ENCODE measurements around the gene NRG3. TPM values are rescaled to one million over a fixed set of nuclear protein-coding genes. Genes with fewer than 3 reads are reported as not detected.

Gene NRG3
- total and polyA plus RNA-seq, 2 of the 4 experiments (the other 2 are of a cell fraction): not detected

DNA sequence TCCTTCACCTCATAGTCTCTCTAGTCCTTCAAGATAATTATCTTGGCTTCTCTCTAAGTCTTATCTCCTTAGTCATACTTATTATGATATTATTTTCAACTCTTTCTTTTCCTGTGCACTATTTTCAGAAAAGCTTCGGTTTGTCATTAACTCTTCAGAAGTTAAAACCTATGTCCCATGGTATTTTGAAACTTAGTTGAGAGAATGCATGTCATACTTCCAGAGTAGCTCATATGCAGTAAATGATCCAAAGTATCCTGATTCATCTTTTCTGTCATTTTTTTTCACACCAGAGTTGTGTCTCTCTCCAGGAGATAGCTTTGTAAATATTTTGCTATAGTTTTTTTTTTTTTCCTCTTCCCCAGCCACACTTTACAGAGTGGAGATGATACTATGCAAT lies 1008.6 kb downstream of the NRG3 start:
- H4K91ac ChIP-seq (ENCODE audit: insufficient read depth, low read depth, low read length): no peak overlapping the region
- no peak overlapping the region for H2BK15ac ChIP-seq (ENCODE audit: low read depth, low read length)
- H3K27me3 ChIP-seq (ENCODE audit: control insufficient read depth, insufficient read depth, low read length): no peaks in the 10 kb centered on the region
- dilution Hi-C loops (cut with HindIII; ENCODE audit: low sequenced_read_pairs, unreplicated experiment): no loop called here
- no peak overlapping the region for H3K56ac ChIP-seq (ENCODE audit: extremely low read depth, insufficient read depth, low read length)
- H2AK5ac ChIP-seq (ENCODE audit: low read depth, low read length): no peak overlapping the region
- no peak overlapping the region for H3K14ac ChIP-seq (replicated peaks; ENCODE audit: low read depth, low read length)
- no peak overlapping the region for H2BK120ac ChIP-seq (ENCODE audit: low read depth, low read length)
- no peak overlapping the region for H3K18ac ChIP-seq (ENCODE audit: low read depth, low read length)
- H3K9me3 ChIP-seq (ENCODE audit: control insufficient read depth, insufficient read depth, low read length): no peaks in the 10 kb centered on the region; the same call in 1 of the 2 replicates
- no peak overlapping the region for H3K27ac ChIP-seq (ENCODE audit: insufficient read depth, low read length)
- no peaks in the 10 kb centered on the region for H4K20me1 ChIP-seq (ENCODE audit: insufficient read depth, low read length)
- no peak overlapping the region for H2AK9ac ChIP-seq (replicated peaks; ENCODE audit: low read depth, low read length, poor library complexity)
- no peak overlapping the region for H4K5ac ChIP-seq (ENCODE audit: low read depth, low read length)
- in situ Hi-C loops (cut with MboI; ENCODE audit: low sequenced_read_pairs): no loop called here
- no peak for DNase-seq
- H3K4me2 ChIP-seq (ENCODE audit: low read depth, low read length): no peak overlapping the region
- H3K79me1 ChIP-seq (ENCODE audit: low read depth in 1 of 2, low read length in 2 of 2): no peaks in the 10 kb centered on the region
- no peak for ATAC-seq (ENCODE audit: low read depth)
- H3K4ac ChIP-seq (ENCODE audit: low read depth, low read length): no peak overlapping the region
- H3K23ac ChIP-seq (ENCODE audit: low read depth, low read length): no peak overlapping the region
- H3K36me3 ChIP-seq (ENCODE audit: control insufficient read depth, insufficient read depth, low read length): no peaks in the 10 kb centered on the region
- H2BK5ac ChIP-seq (ENCODE audit: low read depth, low read length, poor library complexity, severe bottlenecking): no peak overlapping the region
- no peaks in the 10 kb centered on the region for H3K9me1 ChIP-seq (ENCODE audit: insufficient read depth, low read length)
- no CpG with 5 or more reads among the region's 1 CpG for WGBS, 2 experiments (ENCODE audit: extremely low coverage in 2 of 2, insufficient read length in 1 of 2)
- no TSS peak for BruUV-seq (replicated peaks)
- ChIA-PET POLR2A (ENCODE audit: unreplicated experiment) (no interaction called here), CTCF (no interaction called here)
- TF ChIP-seq, protein P1, sequence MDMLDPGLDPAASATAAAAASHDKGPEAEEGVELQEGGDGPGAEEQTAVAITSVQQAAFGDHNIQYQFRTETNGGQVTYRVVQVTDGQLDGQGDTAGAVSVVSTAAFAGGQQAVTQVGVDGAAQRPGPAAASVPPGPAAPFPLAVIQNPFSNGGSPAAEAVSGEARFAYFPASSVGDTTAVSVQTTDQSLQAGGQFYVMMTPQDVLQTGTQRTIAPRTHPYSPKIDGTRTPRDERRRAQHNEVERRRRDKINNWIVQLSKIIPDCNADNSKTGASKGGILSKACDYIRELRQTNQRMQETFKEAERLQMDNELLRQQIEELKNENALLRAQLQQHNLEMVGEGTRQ (IDR thresholded peaks at IDR 0.05; ENCODE audit: low read depth, low read length): no peak
- TF ChIP-seq, protein P2, sequence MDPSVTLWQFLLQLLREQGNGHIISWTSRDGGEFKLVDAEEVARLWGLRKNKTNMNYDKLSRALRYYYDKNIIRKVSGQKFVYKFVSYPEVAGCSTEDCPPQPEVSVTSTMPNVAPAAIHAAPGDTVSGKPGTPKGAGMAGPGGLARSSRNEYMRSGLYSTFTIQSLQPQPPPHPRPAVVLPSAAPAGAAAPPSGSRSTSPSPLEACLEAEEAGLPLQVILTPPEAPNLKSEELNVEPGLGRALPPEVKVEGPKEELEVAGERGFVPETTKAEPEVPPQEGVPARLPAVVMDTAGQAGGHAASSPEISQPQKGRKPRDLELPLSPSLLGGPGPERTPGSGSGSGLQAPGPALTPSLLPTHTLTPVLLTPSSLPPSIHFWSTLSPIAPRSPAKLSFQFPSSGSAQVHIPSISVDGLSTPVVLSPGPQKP (IDR thresholded peaks at IDR 0.05; ENCODE audit: borderline replicate concordance, low read depth, low read length): no peak
- H2AFZ ChIP-seq (replicated peaks; ENCODE audit: low read length, poor library complexity): no peak overlapping the region
- H4K8ac ChIP-seq (ENCODE audit: low read depth in 2 of 2, low read length in 2 of 2): no peak overlapping the region
- H3K4me1 ChIP-seq (ENCODE audit: control insufficient read depth, insufficient read depth, low read length): no peaks in the 10 kb centered on the region
- no peak overlapping the region for H2BK20ac ChIP-seq (ENCODE audit: low read depth, low read length)
- no peak overlapping the region for H3K4me3 ChIP-seq (ENCODE audit: insufficient read depth, low read depth, low read length)
- intact Hi-C loops (cut with micrococcal nuclease): no loop called here
- no peak overlapping the region for H3K9ac ChIP-seq (ENCODE audit: low read depth, low read length)

Data from IMR-90 (cell line).